ENCODE results near the gene DALRD3. TPM values are rescaled to one million over a fixed set of nuclear protein-coding genes. Genes with fewer than 3 reads are reported as not detected.

The DALRD3 gene
- total and polyA plus RNA-seq, 2 experiments from 2014 or later = 31.0 to 57.7 TPM

DNA sequence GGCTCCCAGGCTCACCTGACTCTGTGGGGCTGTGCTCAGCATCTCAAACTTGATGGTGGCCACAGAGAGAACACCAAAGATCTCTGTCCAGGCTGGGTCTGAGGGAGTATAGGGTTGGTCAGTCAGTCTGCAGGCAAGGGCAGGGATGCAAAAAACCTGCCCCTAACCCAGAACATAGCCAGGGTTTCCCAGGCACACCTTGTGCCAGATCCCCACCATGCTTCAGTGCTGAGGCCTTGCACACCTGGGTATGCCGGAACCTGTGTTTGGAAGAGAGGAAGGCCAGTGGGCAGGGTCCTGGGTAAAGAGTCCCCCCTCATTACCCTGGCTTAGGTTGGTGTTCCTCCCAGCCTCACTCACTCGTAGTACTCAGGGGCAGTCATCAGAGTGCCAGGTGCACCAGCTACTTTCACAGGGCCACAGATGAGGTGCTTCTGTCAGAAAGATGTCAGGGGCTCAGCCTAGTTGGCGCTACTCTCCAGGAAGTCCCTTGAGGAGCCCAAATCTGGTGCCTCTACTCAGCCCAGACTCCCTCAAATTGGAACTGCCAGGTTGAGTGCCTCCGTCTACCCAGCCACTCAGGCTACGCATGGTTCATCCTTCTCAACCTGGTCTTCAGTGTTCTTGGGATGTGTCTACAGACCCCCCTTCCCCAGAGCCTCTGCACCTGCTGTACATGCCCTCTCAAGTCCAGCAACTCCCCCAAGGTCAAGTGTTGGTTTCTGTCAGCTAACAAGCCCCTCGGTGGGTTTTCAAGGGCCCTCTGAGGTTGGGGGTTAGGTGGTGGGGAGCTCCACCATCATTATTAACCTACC, 1.8 kb downstream of the DALRD3 start:
- TF ChIP-seq, protein P1, sequence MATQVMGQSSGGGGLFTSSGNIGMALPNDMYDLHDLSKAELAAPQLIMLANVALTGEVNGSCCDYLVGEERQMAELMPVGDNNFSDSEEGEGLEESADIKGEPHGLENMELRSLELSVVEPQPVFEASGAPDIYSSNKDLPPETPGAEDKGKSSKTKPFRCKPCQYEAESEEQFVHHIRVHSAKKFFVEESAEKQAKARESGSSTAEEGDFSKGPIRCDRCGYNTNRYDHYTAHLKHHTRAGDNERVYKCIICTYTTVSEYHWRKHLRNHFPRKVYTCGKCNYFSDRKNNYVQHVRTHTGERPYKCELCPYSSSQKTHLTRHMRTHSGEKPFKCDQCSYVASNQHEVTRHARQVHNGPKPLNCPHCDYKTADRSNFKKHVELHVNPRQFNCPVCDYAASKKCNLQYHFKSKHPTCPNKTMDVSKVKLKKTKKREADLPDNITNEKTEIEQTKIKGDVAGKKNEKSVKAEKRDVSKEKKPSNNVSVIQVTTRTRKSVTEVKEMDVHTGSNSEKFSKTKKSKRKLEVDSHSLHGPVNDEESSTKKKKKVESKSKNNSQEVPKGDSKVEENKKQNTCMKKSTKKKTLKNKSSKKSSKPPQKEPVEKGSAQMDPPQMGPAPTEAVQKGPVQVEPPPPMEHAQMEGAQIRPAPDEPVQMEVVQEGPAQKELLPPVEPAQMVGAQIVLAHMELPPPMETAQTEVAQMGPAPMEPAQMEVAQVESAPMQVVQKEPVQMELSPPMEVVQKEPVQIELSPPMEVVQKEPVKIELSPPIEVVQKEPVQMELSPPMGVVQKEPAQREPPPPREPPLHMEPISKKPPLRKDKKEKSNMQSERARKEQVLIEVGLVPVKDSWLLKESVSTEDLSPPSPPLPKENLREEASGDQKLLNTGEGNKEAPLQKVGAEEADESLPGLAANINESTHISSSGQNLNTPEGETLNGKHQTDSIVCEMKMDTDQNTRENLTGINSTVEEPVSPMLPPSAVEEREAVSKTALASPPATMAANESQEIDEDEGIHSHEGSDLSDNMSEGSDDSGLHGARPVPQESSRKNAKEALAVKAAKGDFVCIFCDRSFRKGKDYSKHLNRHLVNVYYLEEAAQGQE (IDR thresholded peaks at IDR 0.05; ENCODE audit: unreplicated experiment) = no peak
- TF ChIP-seq EZH2 (IDR thresholded peaks at IDR 0.05; ENCODE audit: low read depth, unreplicated experiment) (no peak), ZNF114 (CRISPR knock-in tag; IDR thresholded peaks at IDR 0.05) (no peak), ZNF331 (CRISPR knock-in tag; IDR thresholded peaks at IDR 0.05; ENCODE audit: low read depth) (no peak), EZH2phosphoT487 (IDR thresholded peaks at IDR 0.05; ENCODE audit: unreplicated experiment) (no peak), STAT1 (IDR thresholded peaks at IDR 0.05; ENCODE audit: unreplicated experiment) (no peak)
- Mint-ChIP-seq H3K36me3 (ENCODE audit: low read depth) (peaks cover 54% of the 10 kb centered on the region), H3K9me3 (no peaks in the 10 kb centered on the region; the same call in 2 of the 3 replicates), H3K4me3 (peak overlapping the region; percentile 93), H3K27ac (no peak overlapping the region), H3K27me3 (ENCODE audit: insufficient read depth, low read depth, poor library complexity) (peaks cover 23% of the 10 kb centered on the region), H3K4me1 (peaks cover 19% of the 10 kb centered on the region)
- Histone ChIP-seq H2AFZ (no peak overlapping the region), H3K27me3 (ENCODE audit: insufficient read depth) (no peaks in the 10 kb centered on the region), H3K4me1 (ENCODE audit: insufficient read depth) (peaks cover 19% of the 10 kb centered on the region; the same call in 1 of the 2 replicates), H3K27ac (ENCODE audit: low read depth) (no peak overlapping the region), H3K79me2 (replicated peaks; ENCODE audit: insufficient read depth) (peaks cover 13% of the 10 kb centered on the region), H3K9me2 (ENCODE audit: insufficient read depth) (no peaks in the 10 kb centered on the region), H3K4me2 (peak overlapping the region; percentile 99; the same call in 1 of the 2 replicates), H4K20me1 (replicated peaks; ENCODE audit: insufficient read depth) (peaks cover 13% of the 10 kb centered on the region), H3K4me3 (peak overlapping the region; percentile 97; the same call in 1 of the 2 replicates), H3F3A (replicated peaks; ENCODE audit: low read depth) (peaks cover 36% of the 10 kb centered on the region), H3K36me3 (ENCODE audit: insufficient read depth) (peaks cover 15% of the 10 kb centered on the region)
- ATAC-seq = no peak
- DNase-seq (ENCODE audit: low spot score) = no peak

DNA sequence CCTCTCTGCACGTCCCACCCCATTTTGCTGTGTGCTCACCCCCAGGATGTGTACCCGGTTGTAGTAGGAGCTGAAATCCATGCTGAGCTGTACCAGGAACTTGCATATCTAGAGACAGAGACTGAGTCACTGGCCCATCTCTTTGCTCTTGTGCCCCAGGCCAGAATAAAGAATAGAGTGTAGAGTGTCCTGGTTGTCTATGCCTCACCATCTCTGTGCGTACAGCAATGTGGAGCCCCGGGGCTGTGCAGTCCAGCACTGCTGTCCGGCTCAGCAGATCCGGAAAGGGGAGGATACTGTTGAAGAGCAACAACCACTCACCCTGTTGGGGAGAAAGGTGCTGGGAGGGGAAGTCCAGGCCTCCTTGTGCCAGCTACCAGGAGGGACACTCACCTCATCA, 2.6 kb downstream of the DALRD3 start:
- H3K4me3 ChIP-seq = no peak overlapping the region

More for the DNA sequence above, 2.6 kb downstream of the DALRD3 start:
- peaks cover 21% of the 10 kb centered on the region for H4K20me1 ChIP-seq (replicated peaks; ENCODE audit: insufficient read depth)
- H3K9me2 ChIP-seq (ENCODE audit: insufficient read depth) = no peaks in the 10 kb centered on the region
- peaks cover 22% of the 10 kb centered on the region for H3K79me2 ChIP-seq (replicated peaks; ENCODE audit: insufficient read depth)
- H3K27me3 ChIP-seq (ENCODE audit: insufficient read depth) = no peaks in the 10 kb centered on the region
- H3K4me1 ChIP-seq (ENCODE audit: insufficient read depth) = peaks cover 19% of the 10 kb centered on the region; the same call in 1 of the 2 replicates
- no peak for TF ChIP-seq ZNF114 (CRISPR knock-in tag; IDR thresholded peaks at IDR 0.05)
- ATAC-seq = no peak
- DNase-seq (ENCODE audit: low spot score) = no peak
- Mint-ChIP-seq H3K27me3 (ENCODE audit: insufficient read depth, low read depth, poor library complexity) (peaks cover 21% of the 10 kb centered on the region), H3K4me1 (peaks cover 19% of the 10 kb centered on the region), H3K36me3 (ENCODE audit: low read depth) (peaks cover 54% of the 10 kb centered on the region), H3K27ac (no peak overlapping the region), H3K9me3 (no peaks in the 10 kb centered on the region; the same call in 2 of the 3 replicates), H3K4me3 (no peak overlapping the region)
- no peak overlapping the region for H2AFZ ChIP-seq
- no peak overlapping the region for H3K27ac ChIP-seq (ENCODE audit: low read depth)
- H3F3A ChIP-seq (replicated peaks; ENCODE audit: low read depth) = peaks cover 36% of the 10 kb centered on the region
- no peak overlapping the region for H3K4me2 ChIP-seq
- peaks cover 19% of the 10 kb centered on the region for H3K36me3 ChIP-seq (ENCODE audit: insufficient read depth)

Measured in GM23338 (cell line).